Skeletal muscle tissue (tissue), 4 donors: ENCODE data around the gene CEP164. TPM values are rescaled to one million over a fixed set of nuclear protein-coding genes. Genes with fewer than 3 reads are reported as not detected.

Experiments used
- H3K27ac ChIP-seq: one replicate; pipeline ENCODE4 v1.7.0; 2013; ENCODE audit warnings: mild to moderate bottlenecking, low read depth, low read length, inconsistent platforms
- H3K27me3 ChIP-seq, 3 donors: one replicate each; pipeline ENCODE4 v1.7.0; 2013; ENCODE audit warnings: low read length in 3 of 3; ENCODE audit not compliant: control insufficient read depth in 3 of 3, insufficient read depth in 3 of 3
- H3K36me3 ChIP-seq, 3 donors: one replicate each; pipeline ENCODE4 v1.7.0; 2013; ENCODE audit warnings: low read length in 3 of 3; ENCODE audit not compliant: control insufficient read depth in 3 of 3, insufficient read depth in 3 of 3
- H3K4me1 ChIP-seq, 3 donors: one replicate each; pipeline ENCODE4 v1.7.0; 2013; ENCODE audit warnings: low read length in 3 of 3, mild to moderate bottlenecking in 3 of 3; ENCODE audit not compliant: control insufficient read depth in 3 of 3, insufficient read depth in 3 of 3
- H3K4me3 ChIP-seq, 3 donors: one replicate each; pipeline ENCODE4 v1.7.0; 2013; ENCODE audit warnings: low read length in 3 of 3
- H3K9ac ChIP-seq, 3 donors: one replicate each; pipeline ENCODE4 v1.7.0; 2013; ENCODE audit warnings: low read length in 3 of 3, mild to moderate bottlenecking in 3 of 3, moderate library complexity in 2 of 3, low read depth in 1 of 3
- H3K9me3 ChIP-seq, 3 donors: one replicate each; pipeline ENCODE4 v1.7.0; 2013; ENCODE audit warnings: low read length in 3 of 3; ENCODE audit not compliant: control insufficient read depth in 3 of 3
- total RNA-seq: library from RNA; depleted of rRNA; stranded (reverse); fragments of >200 nt; gene quantifications from one replicate; pipeline ENCODE4 v1.2.3, GENCODE V29; 2014
- donor health status: Osteomylitis.

CEP164 gene
- total RNA-seq, 1 donor from 2014 or later: 21.4 TPM

DNA sequence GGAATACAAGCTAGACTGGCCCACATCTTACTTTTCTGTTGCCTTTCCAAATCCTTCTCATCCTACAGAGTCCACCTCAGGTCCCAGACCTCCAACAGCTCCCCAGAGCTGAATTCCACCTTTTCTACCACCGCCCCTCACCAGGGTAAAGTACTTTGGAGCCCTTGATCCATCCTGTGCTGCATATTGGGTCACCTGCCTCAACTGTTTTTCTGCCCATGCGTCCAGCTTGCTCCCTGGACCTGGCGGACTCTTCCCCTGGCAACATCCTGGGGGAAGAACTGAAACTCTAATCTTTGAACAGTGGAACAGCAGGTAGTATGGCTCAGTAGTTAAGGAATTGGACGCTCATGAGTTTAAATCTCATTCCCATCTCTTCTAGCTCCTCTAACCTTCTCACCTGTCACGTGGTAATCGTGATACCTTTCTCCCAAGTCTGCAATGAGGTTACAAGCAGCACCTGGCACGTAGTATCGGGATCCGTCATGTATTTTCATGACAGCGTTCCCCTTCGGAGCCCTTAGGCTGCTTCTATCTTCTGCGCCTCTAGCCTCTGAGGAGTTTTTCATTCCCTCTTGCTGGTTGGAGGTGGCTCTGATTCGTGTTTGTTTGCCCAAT is 98.1 kb downstream of the CEP164 start:
- H3K4me1 ChIP-seq: no peaks in the 10 kb centered on the region
- no peaks in the 10 kb centered on the region for H3K36me3 ChIP-seq
- no peaks in the 10 kb centered on the region for H3K9me3 ChIP-seq
- H3K4me3 ChIP-seq: no peak overlapping the region
- H3K27ac ChIP-seq: no peak overlapping the region
- no peak overlapping the region for H3K9ac ChIP-seq
- H3K27me3 ChIP-seq: peaks cover 2 to 16% (median 7%) of the 10 kb centered on the region in 3 donors

DNA sequence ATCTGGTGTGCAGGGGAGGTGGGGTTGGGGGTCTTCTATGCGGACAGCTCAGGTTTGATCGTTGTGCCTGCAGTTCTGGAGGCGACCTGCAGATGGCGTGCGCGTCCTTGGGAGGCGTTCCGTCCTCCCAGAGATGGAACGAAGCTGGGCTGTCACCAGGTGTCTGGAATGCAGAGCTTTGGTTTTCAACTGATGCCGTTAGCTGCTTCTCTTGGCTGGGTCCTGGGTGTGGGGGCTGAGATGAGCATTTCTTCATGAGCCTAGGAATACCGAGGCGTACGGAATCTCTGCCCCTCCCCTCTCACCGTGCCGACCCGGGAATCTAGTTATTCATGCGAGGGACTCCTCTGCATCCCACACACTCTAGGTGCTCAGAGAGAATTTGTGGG is 98.6 kb downstream of the CEP164 start:
- H3K36me3 ChIP-seq: no peaks in the 10 kb centered on the region
- H3K9me3 ChIP-seq: no peaks in the 10 kb centered on the region
- H3K4me1 ChIP-seq: no peaks in the 10 kb centered on the region
- H3K27ac ChIP-seq: no peak overlapping the region
- peaks cover 3 to 16% (median 8%) of the 10 kb centered on the region in 3 donors for H3K27me3 ChIP-seq
- H3K9ac ChIP-seq: no peak overlapping the region
- H3K4me3 ChIP-seq: no peak overlapping the region

DNA sequence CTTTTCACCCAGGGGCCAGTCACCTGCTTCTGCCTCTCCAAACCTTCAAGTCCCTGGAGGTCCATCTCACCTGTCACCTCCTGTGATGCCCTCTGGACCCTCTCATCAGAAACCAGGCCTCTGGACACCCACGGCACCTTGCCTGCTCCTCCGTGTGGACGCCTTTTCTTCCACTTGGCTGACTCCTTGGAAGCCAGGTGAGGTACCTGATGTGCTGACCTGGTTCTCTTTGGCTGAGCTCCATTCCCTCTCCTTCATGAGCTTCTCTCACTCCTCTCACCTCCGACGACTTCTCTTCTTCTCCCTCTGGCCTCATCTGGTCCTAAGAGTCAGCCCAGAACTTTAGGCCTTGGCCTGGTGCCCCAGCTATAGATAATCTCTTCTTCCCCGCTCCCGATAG is 99.3 kb downstream of the CEP164 start:
- Histone ChIP-seq H3K4me3 (no peak overlapping the region), H3K4me1 (no peaks in the 10 kb centered on the region), H3K27me3 (peaks cover 3 to 20% (median 13%) of the 10 kb centered on the region in 3 donors), H3K36me3 (no peaks in the 10 kb centered on the region), H3K9me3 (no peaks in the 10 kb centered on the region), H3K9ac (no peak overlapping the region), H3K27ac (no peak overlapping the region)

DNA sequence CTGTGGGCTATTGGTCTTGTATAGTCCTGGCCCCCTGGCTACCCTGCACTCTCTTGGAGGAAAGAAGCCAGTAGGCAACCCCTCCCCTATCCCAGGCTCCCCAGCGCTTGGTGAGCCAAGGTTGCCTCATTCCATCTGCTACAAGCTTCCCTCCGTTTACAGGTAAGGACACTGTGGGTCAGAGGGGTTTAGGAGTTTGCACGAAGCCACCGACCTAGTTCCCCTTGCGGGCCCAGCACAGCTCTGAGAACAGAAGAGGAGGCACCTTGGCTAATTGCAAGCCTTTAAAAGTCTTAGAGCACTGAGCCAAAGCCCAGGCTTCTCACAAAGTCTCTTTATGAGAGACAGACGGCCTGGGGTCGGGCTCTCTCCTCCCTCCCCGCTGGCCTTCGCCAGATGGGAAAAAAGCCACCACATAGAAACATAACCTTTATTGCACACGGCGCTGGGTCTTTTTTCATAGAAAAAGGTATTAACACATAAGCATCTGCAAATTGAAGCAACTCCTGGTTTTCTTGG is 99.8 kb downstream of the CEP164 start:
- no peak overlapping the region for H3K9ac ChIP-seq
- no peak overlapping the region for H3K4me3 ChIP-seq
- no peaks in the 10 kb centered on the region for H3K36me3 ChIP-seq
- H3K27ac ChIP-seq: no peak overlapping the region
- H3K4me1 ChIP-seq: no peaks in the 10 kb centered on the region
- peaks cover 3 to 20% (median 13%) of the 10 kb centered on the region in 3 donors for H3K27me3 ChIP-seq
- no peaks in the 10 kb centered on the region for H3K9me3 ChIP-seq

DNA sequence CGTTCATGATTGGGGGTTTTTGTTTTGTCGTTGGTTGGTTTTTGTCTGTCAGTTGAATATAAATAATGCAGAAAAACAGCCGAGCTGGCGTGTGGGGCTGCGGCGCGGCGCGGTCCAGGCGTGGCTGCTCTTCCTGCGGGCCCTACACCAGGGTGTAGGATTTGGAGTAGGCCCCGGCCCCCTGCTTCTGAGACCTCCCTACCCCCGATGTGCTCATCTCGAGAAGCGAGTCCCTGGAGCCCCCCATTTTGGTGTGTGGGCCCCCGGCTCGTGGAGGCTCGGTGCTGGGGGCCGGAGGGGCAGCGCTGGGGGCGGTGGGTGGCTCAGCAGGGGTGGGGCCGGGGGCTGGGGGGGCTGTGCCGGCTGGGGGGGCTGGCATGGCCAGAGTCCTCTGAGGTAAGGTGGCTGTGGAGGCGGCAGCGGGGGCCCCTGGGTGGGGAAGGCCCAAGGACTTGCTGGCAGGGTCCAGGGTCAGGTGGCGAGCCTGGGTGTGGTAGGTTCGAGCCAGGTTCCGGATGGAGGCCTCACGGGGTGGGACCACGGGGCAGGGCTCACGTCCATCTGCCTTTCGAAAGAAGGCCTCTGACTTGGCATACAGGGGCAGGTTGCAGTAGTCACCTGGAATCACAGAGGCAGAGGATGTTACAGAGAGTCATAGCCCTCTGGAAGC is 100.7 kb downstream of the CEP164 start:
- no peak overlapping the region for H3K27ac ChIP-seq
- no peak overlapping the region for H3K4me3 ChIP-seq
- no peaks in the 10 kb centered on the region for H3K4me1 ChIP-seq
- H3K27me3 ChIP-seq: peaks cover 3 to 17% (median 13%) of the 10 kb centered on the region in 3 donors
- no peak overlapping the region for H3K9ac ChIP-seq
- no peaks in the 10 kb centered on the region for H3K36me3 ChIP-seq
- H3K9me3 ChIP-seq: no peaks in the 10 kb centered on the region

DNA sequence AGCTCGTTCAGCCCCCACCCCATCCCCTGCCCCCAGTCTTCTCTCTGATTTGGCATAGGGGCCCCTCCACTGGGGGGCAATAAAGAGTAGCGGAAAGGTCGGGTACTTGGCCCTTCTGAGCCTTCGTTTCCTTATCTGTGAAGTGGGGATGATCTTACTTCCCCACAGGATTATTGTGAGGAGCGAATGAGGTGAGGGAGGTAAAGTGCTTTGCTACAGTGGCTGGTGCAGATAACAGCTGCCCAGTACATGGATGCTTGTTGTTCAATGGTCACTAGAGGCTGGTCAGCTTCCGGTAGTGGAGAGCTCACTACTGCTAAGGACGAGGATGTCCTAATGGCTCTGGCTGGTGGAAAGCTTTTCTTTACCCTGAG is 101.2 kb downstream of the CEP164 start:
- H3K4me3 ChIP-seq: no peak overlapping the region
- no peaks in the 10 kb centered on the region for H3K9me3 ChIP-seq
- no peak overlapping the region for H3K27ac ChIP-seq

DNA sequence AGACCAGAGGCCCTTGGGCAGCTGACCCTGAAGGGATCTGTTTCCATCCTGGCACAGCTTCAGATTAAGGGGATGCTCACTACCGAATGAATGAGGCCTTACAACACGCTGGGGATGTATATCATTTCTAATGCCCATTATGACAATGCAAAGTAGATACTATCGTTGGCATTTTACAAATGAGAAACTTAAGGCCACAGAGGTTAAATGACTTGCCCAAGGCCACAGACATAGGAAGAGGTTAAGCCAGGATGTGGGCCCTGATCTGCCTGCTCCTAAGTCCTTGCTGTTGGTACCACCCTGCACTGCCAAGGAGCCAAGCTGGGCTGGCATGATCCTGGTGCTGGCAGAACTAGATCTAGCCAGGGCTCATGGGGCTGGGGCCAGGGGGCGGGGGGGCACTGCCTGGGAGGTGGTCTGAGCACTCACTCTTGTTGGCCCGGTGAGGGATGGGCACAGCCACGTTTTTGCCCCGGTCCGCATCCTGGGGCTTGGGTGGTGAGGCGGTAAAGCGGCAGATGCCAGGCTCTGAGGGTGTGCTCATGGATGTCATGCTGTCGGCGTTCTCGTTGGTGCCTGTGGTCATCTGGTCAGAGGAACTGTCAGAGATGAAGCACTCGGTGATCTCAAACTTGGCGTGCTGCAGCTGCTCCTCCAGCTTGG is 102.8 kb downstream of the CEP164 start:
- Histone ChIP-seq H3K27me3 (peaks cover 3 to 18% (median 17%) of the 10 kb centered on the region in 3 donors), H3K27ac (no peak overlapping the region), H3K9ac (no peak overlapping the region), H3K4me1 (no peaks in the 10 kb centered on the region), H3K36me3 (no peaks in the 10 kb centered on the region), H3K4me3 (no peak overlapping the region), H3K9me3 (no peaks in the 10 kb centered on the region)

More for the DNA sequence above, 101.2 kb downstream of the CEP164 start:
- H3K27me3 ChIP-seq: peaks cover 3 to 17% (median 13%) of the 10 kb centered on the region in 3 donors
- H3K4me1 ChIP-seq: no peaks in the 10 kb centered on the region
- no peaks in the 10 kb centered on the region for H3K36me3 ChIP-seq
- no peak overlapping the region for H3K9ac ChIP-seq

DNA sequence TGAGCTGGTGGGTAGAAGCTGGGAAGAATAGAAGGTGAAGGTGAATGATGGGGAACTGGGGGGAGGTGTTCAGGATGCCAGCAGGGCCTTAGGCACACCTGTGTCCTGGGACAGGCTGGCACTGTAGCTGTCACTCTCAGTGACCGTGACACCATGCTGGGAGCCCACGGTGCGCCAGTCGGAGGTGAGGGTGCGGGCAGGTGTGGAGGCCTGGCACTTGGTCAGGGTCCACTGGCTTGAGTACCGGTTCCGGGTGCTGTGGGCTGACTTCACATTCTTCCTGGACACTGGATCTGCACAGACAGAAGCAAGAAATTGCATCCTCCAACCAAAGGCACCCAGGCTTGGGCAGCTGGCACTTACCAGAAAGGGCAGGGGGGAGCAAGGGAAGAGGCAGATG is 103.8 kb downstream of the CEP164 start:
- no peak overlapping the region for H3K27ac ChIP-seq
- H3K27me3 ChIP-seq: peaks cover 3 to 17% (median 9%) of the 10 kb centered on the region in 3 donors
- H3K4me1 ChIP-seq: no peaks in the 10 kb centered on the region
- no peak overlapping the region for H3K4me3 ChIP-seq
- H3K9me3 ChIP-seq: no peaks in the 10 kb centered on the region
- H3K9ac ChIP-seq: no peak overlapping the region
- no peaks in the 10 kb centered on the region for H3K36me3 ChIP-seq

DNA sequence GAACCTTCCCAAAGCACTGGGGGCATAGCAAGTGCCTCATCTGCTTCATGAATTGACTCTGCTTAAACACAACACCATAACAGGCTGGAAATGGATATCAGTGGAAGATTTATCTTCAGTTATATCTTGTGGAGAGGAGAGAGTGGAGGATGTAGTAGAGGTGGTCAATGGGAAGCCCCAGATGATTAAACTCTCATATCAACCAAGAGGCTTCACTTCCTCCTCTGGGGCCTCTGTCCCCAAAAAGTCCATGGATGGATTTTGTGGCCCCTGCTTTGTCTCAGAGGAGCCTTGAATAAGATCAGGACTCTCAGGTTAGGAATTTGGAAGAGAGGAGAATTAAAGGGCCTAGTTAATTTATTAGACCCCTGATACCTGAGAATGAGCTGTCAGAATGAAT is 106.1 kb downstream of the CEP164 start:
- H3K27me3 ChIP-seq: peaks cover 3 to 20% (median 7%) of the 10 kb centered on the region in 3 donors
- no peak overlapping the region for H3K4me3 ChIP-seq
- H3K36me3 ChIP-seq: no peaks in the 10 kb centered on the region
- H3K9ac ChIP-seq: no peak overlapping the region
- H3K4me1 ChIP-seq: no peaks in the 10 kb centered on the region
- H3K27ac ChIP-seq: no peak overlapping the region
- no peaks in the 10 kb centered on the region for H3K9me3 ChIP-seq

DNA sequence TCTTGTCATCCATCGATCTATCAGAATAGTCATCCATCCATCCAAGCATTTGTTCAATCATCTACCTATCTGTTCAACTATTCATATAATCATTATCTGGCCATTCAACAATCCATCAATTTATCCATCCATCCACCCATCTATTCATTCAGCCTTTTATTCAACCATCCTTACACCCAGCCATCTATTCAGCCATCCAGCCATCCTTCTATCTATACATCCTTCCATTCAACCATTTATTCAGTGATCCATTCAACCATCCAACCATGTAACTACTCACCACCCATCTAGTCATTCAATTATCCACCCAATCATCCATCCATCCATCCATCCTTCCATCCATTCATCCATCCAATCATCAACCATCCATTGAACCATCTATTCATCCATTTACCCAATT is 106.8 kb downstream of the CEP164 start:
- no peak overlapping the region for H3K27ac ChIP-seq
- peaks cover 3 to 26% (median 7%) of the 10 kb centered on the region in 3 donors for H3K27me3 ChIP-seq
- H3K9ac ChIP-seq: no peak overlapping the region
- no peaks in the 10 kb centered on the region for H3K4me1 ChIP-seq
- no peaks in the 10 kb centered on the region for H3K9me3 ChIP-seq
- no peaks in the 10 kb centered on the region for H3K36me3 ChIP-seq
- no peak overlapping the region for H3K4me3 ChIP-seq
